HPDE6-E6E7 (cell line): ENCODE results near the gene GPR107.
"Not testable (repeated sequence)": the region's sequence is repeated elsewhere in the genome, so short reads cannot be mapped to it uniquely, and the experiment has no call there.

Experiments used
- DNase-seq: peaks from one replicate; pipeline ENCODE4 v3.0.0; 2011; ENCODE audit warnings: missing footprints; ENCODE audit errors: extremely low spot score

Gene GPR107

DNA sequence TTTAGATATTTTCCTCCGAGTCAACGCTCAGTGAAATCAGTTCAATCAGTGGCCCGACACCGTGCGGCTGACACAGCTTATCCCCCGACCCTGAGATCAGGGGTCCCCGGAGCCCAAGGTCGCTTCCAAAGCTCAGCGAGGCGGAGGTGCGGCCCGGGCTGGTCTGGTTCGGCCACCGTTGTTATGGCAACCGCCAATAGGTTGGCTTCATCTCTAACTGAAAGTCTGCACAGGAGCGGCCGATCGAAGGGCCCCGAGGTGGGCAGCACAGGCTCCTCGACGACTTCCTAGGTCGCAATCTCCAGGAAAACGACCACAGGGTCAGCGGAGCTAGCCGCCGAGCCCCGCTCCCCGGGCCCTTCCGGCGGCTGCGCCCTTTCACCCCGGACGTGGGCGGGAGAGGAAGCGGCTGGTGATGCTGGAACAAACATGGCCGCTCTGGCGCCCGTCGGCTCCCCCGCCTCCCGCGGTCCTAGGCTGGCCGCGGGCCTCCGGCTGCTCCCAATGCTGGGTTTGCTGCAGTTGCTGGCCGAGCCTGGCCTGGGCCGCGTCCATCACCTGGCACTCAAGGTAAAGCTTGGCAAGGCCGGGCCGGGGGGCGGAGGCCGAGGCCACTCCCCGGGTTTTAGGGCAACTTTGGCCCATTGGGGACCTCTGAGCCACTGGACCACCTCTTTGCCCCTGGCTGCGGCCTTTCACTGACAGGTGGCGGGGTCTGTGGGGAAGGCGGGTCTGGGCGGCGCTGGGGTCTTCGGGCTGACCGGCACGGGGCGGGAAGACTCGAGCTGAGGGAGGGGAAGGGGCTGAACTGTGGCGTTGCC lies at the start of gene GPR107:
GPR107 (plus strand) TSS at position 403 of the 821 bp plus-strand sequence; CDS start at position 430, 27 bp downstream.
- DNase-seq = peak; percentile 85

DNA sequence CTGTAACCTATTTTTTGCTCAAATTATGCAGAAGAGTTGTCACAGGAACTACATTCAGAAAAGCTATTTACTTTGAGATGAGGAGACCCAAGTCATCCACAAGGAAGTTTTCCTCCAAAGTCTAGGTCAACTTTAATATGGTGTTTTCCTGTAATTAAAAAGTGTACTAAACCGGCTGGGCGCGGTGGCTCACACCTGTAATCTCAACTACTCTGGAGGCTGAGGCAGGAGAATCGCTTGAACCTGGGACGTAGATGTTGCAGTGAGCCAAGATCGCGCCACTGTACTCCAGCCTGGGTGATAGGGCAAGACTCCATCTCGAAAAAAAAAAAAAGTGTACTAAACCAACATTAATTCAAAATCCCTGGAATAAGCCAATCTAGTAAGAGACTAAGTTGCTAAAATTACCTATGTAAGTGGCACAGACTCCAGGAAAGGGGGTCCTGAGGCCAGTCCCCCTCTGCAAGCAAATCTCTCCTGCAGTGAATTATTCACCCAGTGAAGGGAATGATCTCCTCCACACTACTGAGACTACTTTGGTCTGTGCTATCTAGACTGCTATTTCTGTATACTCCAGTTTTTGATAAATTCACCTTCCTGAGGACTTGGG lies 49.7 kb upstream of the GPR107 start:
- no peak for DNase-seq

DNA sequence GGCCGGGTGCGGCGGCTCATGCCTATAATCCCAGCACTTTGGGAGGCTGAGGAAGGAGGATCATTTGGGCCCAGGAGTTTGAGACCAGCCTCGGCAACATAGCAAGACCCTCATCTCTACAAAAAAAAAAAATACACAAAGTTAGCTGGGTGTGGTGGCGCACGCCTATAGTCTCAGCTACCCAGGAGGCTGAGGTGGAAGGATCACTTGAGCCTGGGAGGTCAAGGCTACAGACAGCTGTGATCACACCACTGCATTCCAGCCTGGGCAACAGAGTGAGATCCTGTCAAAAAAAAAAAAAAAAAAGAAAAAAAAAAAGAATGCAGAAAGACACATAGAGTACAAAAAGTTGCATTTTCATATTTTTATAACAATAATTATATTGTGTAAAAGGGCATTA lies 46.8 kb upstream of the GPR107 start:
- DNase-seq = not testable (repeated sequence)

DNA sequence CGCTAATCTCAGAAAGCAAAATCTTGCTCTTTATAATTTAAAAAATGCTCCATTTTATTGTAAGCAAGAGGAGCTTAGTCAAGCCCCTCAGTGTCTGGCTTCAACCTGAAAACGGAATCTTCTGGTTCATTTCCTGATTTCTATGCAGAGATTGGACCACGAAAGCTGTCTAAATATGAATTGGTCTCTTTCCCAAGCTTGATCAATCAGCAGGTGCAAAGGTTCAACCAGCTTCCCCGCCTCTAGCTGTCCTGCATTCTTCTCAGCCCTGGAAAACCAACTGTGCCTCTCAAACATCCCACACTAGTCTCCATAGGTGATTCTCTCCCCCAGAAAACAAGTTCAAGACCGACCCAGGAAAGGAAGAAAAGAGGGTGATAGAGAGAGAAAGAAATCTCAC lies 45.2 kb upstream of the GPR107 start:
- no peak for DNase-seq

DNA sequence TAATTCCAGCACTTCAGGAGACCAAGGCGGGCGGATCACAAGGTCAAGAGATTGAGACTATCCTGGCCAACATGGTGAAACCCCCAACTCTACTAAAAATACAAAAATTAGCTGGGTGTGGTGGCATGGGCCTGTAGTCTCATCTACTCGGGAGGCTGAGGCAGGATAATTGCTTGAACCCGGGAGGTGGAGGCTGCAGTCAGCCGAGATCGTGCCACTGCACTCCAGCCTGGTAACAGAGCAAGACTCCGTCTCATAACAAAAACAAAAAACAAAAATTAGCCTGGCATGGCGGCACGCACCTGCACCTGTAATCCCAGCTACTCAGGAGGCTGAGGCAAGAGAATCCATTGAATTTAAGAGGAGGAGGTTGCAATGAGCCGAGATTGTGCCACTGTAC lies 44.2 kb upstream of the GPR107 start:
- DNase-seq = not testable (repeated sequence)

DNA sequence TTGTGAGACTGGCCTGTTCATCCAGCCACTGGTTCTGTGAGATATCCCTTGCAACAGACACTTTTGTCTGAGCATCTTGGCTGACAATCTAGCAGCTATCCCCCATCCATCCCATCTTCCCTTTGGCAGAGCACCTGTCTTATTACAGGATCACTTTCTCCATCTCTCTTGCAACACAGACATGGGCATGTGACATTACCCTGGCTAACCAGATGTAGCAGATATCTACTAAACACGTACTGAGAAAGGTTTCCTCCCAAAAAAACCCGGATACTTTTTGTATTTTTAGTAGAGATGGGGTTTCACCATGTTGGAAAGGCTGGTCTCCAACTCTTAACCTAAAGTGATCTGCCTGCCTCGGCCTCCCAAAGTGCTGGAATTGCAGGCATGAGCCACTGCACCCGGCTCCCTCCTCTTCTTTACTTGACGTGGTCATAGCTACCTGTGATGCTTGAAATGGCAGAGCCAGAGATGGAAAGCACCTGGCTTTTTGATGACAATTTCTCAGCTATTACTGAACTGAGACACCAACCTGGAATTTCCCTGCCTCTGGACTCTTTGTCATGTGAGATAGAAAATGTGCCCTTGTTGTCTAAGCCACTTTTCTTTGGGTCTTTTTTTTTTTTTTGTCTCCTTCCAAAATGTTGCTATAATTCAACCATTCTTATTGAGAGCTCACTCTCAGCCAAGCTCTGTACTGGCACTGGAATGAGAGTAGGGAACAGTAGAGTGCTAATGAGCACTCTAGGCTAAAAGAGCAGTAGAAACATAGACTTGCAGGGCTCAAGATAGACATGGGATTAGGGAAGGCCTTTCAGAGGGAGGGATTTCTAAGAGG lies 43.3 kb upstream of the GPR107 start:
- DNase-seq = no peak

DNA sequence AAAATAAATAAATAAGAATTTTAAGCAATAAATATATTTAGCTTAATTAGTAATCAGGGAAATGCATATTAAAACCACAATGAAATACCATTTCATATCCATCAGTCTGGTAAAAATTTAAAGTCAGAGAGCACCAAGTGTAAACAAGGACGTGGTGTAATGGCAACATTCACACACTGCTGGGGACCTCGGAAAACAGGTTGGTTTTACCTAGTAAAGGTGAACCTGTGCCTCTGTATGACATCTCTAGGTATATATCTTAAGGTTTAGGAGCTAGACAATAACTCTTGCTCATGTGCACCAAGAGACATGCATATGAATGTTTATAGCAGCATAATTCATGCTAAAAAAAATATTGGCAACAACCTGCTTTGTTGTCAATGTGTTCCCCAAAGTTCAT lies 40.4 kb upstream of the GPR107 start:
- no peak for DNase-seq

DNA sequence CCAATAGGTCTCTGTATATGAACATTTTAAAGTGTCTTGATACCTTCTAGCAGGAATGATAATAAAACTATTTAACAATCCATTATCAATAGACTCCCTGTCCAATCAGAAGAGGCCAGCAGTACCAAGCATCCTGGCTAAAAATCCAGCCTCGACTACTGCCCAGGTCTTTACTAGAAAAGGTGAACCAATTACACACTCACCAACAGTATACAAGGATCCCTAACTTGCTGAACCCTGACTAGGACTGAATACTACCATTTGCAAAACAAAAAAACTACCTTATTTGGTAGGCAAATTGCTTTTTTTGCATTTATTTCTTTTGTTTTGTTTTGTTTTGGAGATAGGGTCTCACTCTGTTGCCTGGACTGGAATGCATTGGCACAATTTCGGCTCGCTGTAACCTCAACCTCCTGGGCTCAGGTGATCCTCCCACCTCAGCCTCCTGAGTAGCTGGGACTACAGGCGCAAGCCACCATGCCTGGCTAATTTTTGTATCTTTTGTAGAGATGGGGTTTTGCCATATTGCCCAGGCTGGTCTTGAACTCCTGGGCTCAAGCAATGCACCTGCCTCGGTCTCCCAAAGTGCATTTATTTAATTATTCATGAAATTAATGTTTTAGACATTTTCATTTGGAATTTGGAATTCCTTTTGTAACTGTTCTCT lies 38.2 kb upstream of the GPR107 start:
- no peak for DNase-seq

DNA sequence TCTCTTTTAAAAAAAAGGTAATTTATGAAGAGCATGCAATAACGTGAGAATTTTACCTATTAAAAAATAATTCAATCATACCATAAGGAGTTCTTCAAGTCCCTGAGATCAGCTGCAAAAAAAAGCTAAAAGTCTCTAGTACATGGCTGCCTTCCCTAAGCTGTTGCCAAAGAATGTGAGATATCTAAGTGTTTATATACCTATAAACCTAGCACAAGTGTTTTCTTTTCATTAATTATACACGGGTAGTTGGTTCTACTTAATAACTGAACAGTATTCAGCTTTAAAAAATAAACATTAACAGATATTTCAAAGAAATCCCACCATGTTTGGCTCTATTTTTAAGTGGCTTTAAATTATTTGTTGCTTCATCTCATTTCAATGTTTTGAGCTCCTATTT lies 36.6 kb upstream of the GPR107 start:
- DNase-seq = no peak

DNA sequence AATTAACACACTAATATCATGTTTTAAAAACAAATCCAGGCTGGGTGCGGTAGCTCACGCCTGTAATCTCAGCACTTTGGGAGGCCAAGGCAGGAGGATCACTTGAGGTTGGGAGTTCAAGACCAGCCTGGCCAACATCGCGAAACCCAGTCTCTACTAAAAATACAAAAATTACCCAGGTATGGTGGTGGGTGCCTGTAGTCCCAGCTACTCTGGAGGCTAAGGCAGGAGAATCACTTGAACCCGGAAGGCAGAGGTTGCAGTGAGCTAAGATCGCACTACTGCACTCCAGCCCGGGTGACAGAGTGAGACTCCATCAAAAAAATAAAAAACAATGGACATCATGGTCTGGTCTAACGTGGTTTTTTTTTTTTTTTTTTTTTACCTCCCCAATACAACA lies 36.2 kb upstream of the GPR107 start:
- not testable (repeated sequence) for DNase-seq

DNA sequence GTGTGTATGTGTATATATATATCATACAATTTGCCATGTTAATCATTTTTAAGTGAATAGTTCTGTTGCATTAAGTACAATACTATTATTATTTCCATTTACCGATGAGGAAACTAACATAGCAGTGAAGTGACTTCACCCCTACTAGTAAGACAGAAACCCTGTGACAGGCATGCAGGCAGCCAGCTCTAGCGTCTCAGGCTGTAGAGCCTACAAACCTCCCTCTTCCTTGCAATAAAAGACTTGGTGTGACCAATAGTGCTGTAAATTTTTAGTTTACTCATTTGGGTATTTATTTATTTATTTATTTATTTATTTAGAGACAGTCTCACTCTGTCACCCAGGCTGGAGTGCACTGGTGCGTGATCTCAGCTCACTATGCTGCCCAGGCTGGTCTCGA lies 35.4 kb upstream of the GPR107 start:
- no peak for DNase-seq

DNA sequence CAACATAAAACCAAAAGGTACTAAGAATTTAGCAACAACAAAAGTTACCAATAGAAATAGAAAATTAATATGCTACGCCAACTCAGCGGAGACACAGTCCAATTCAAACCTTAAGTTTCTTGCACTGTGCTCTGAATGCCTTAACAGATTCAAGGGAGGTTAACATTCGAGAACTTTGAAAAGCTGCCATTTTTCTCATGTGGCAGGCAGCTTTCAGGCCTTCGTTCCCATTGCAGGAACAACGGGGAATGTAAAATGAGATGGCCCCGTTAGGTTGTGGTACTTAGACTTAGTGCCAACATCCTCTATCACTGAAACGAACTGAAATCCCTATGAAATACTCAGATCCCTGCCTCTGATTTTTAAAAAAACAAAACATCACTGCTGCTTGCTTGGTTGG lies 33.1 kb upstream of the GPR107 start:
- DNase-seq = no peak

DNA sequence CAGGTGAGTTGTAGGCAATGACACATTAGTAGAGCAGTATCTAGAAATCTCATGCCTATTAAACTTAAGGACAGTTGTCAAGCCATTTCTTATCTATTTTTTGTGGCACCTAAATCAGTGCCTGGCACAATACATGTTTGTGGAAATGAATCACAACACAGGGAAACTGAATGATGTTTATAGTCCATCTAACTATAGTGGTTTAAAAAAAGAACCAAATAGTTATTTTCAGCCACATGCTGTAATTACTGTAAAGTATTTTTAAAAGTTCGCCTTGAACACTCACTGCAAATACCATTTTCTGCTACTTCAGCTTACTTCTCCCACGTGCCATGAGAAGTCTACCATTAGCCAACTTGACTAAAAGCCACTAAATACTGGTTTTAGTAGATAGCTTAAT lies 32.6 kb upstream of the GPR107 start:
- DNase-seq = no peak

DNA sequence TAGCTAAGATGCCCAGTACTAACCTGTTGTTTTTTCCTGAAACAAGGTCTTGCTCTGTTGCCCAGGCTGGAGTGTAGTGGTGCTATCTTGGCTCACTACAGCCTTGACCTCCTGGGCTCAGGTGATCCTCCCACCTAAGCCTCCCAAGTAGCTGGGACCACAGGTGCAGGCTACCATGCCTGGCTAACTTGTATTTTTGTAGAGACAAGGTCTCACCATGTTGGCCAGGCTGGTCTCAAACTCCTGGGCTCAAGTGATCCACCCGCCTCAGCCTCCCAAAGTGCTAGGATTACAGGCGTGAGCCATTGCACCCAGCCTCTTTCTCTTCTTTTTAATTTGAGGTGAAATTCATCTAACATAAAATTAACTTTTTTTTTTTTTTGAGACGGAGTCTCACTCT lies 31.9 kb upstream of the GPR107 start:
- DNase-seq = not testable (repeated sequence)

DNA sequence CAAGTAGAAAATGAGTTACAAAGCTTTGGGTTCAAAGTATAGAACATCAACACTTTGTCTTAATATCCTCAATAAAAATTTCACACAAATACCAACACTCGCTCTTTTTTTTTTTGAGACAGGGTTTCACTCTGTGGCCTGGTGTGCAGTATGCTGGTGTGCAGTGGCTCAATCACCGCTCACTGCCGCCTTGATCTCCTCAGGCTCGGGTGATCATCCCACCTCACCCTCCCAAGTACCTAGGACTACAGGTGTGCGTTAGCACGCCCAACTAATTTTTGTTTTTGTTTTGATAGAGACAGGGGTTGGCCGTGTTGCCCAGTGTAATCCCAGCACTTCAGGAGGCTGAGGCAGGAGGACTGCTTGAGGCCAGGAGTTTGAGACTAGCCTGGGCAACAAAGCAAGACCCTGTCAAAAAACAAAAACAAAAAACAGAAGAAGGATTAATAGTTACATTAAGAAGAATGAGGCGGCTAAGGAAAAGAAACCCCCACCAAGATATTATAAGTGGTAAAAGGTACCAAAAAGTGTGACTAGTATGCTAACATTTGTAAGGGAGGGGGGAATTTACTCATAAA lies 31.1 kb upstream of the GPR107 start:
- DNase-seq = no peak

DNA sequence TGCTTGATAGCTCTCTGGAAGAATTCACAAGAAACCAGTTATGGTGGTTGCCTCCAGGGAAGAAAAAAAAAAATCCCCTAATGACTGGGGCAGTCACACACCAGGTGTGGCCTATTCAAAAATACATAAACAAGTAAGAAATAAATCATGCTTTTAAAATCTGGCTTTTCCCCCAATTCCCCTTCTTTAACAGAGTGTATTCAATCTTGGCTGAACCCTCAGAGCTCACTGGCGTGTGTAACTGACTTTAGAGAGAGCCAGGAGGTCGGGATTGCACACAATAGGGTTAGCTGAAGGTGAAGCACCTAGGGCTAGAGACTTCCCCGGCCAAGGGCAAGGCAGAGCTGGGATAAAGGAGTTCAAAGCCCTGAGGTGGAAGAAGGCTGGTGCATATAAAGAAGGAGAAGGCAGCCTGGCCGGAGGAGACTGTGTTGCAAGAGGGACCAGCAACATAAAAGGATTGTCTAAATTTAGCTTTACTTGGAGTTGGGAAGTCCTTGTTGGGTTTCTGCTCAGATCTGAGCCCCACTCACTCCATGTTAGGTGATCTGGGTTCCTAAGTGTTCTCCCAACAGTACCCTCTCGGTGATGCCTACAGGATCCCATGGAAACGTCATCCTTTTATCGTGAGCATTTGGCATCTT lies 30.4 kb upstream of the GPR107 start:
- no peak for DNase-seq

DNA sequence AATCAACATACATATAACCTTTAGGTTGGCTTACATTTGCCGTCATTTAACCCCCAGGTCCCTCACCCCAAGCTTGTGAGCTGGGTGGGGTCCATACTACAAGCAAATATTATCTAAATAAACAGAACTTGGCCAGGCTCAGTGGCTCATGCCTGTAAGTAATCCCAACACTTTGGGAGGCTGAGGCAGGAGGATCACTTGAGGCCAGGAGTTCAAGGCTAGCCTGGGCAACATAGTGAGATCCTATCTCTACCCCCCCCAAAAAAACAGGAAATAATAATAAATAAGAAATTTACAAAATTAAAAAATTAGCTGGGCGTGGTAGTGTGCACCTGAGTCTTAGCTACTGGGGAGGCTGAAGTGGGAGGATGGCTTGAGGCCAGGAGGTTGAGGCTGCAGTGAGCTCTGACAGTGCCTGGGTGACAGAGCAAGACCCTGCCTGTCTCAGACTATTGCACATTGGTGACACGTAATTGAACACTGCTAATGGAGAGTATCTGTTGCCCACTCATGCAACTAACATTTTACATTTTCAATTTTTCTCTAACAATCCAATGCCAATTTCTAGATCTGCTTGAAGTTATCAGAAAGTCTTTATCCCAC lies 29.6 kb upstream of the GPR107 start:
- DNase-seq = no peak

DNA sequence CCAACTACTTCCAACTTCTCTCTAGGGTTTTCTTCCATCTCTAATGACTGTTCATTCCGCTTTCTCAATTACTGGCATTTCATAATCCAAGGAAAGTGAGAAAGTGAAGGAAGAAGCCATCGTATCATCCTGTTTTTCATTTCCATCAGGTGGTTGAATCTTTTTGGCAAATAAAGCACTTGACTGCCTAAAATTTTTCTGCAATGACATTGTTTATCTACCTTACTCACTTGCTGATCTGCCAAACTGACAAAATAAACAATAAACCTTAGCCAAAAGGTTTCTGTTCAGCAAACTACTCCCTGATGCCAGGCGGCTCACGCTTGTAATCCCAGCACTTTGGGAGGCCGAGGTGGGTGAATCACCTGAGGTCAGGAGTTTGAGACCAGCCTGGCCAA lies 29.1 kb upstream of the GPR107 start:
- DNase-seq = no peak

DNA sequence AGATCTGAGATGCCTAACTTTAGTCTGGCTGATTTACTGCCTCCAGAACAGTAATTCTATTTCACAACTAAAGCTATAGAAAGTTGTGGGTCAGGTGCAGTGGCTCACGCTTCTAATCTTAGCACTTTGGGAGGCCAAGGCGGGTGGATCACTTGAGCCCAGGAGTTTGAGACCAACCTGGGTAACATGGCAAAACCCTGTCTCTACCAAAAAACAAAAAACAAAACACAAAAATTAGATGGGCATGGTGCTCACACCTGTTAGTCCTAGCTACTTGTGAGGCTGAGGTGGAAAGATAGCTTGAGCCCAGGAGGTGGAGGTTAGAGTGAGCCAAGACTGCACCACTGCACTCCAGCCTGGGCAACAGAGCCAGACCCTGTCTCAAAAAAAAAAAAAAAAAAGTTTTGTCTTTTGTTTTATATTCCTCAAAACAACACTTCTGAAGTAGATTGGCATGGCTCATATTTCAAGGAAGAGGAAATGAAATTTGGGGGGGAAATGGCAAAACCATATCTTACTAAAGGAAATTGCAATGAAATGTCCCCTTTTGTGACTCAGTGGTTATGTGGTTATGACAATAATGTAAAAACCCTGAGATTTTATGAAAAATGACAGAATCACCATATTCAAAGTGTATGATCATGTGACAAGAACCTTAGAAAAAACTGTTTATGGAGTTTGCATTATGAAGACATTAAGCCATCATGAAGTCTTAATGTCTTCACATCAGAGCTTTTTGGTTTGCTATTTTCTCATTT lies 26.9 kb upstream of the GPR107 start:
- no peak for DNase-seq
